ENCODE data around the gene KATNB1.

The KATNB1 gene

GRCh38 chr16:57761957-57762356, 26.4 kb downstream of the KATNB1 start:
- Histone ChIP-seq H3K27ac (ENCODE audit: low read depth, low read length, poor library complexity, severe bottlenecking) (no peak overlapping the region), H3K4me2 (ENCODE audit: low read length) (no peak overlapping the region), H2AFZ (ENCODE audit: low read length) (no peak overlapping the region), H3K4me3 (ENCODE audit: low read depth, low read length, poor library complexity, severe bottlenecking) (no peak overlapping the region), H3K4me1 (ENCODE audit: insufficient read depth, low read length, severe bottlenecking) (no peaks in the 10 kb centered on the region), H3F3A (ENCODE audit: insufficient read depth, low read length) (no peaks in the 10 kb centered on the region), H3K27me3 (ENCODE audit: insufficient read depth, low read length) (no peaks in the 10 kb centered on the region), H3K36me3 (ENCODE audit: insufficient read depth, low read length) (no peaks in the 10 kb centered on the region; the same call in 1 of the 2 replicates), H3K9me2 (ENCODE audit: low read depth, low read length) (no peaks in the 10 kb centered on the region), H3K9ac (ENCODE audit: low read length) (no peak overlapping the region), H3K9me3 (ENCODE audit: low read length) (no peaks in the 10 kb centered on the region), H4K20me1 (ENCODE audit: insufficient read depth, low read length) (no peaks in the 10 kb centered on the region), H3K79me2 (ENCODE audit: insufficient read depth, low read length) (no peaks in the 10 kb centered on the region)
- no peak for TF ChIP-seq CTCF (IDR thresholded peaks at IDR 0.05; ENCODE audit: low read length)
- no peak for TF ChIP-seq EZH2 (IDR thresholded peaks at IDR 0.05; ENCODE audit: borderline replicate concordance, low read length)

DNA sequence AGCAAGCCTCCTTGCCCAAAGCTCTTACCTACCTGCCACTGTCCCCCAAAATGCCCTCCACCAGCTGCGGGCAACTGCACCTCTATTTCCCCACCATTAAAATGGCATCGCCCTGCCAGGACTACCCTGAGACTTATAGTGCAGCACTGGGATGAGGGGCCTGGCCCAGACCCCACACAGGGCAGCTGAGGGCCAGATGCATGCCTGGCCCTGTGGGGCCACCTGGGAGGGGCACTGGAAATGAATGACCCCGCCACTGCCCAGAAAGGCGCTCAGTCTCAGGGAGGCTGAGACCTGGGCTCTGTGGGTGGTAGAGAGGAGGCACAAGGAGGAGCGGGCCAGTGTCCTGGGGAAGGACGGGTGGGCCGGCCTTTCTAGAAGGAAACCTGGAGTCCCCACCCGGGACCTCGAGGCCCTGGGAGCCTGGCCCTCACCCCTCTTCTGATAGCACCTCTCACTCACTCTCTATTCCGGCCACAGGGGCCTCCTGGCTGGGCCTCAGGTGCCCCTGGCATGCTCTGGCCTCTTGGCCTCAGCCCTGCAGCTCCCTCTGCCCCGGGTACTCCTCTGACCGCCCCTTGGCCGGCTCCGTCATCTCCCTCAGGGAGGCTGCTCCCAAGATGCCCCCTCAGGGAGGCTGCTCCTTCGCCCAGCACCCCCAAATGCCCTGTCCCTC, 26.9 kb downstream of the KATNB1 start:
- Histone ChIP-seq H3K4me2 (ENCODE audit: low read length) (no peak overlapping the region), H3K9ac (ENCODE audit: low read length) (no peak overlapping the region), H3F3A (ENCODE audit: insufficient read depth, low read length) (no peaks in the 10 kb centered on the region), H3K36me3 (ENCODE audit: insufficient read depth, low read length) (no peaks in the 10 kb centered on the region; the same call in 1 of the 2 replicates), H4K20me1 (ENCODE audit: insufficient read depth, low read length) (no peaks in the 10 kb centered on the region), H3K4me3 (ENCODE audit: low read depth, low read length, poor library complexity, severe bottlenecking) (no peak overlapping the region), H3K79me2 (ENCODE audit: insufficient read depth, low read length) (no peaks in the 10 kb centered on the region), H3K9me3 (ENCODE audit: low read length) (no peaks in the 10 kb centered on the region), H3K27ac (ENCODE audit: low read depth, low read length, poor library complexity, severe bottlenecking) (no peak overlapping the region), H3K27me3 (ENCODE audit: insufficient read depth, low read length) (no peaks in the 10 kb centered on the region), H3K4me1 (ENCODE audit: insufficient read depth, low read length, severe bottlenecking) (no peaks in the 10 kb centered on the region), H2AFZ (ENCODE audit: low read length) (no peak overlapping the region), H3K9me2 (ENCODE audit: low read depth, low read length) (no peaks in the 10 kb centered on the region)
- TF ChIP-seq CTCF (IDR thresholded peaks at IDR 0.05; ENCODE audit: low read length) (no peak), EZH2 (IDR thresholded peaks at IDR 0.05; ENCODE audit: borderline replicate concordance, low read length) (no peak)

DNA sequence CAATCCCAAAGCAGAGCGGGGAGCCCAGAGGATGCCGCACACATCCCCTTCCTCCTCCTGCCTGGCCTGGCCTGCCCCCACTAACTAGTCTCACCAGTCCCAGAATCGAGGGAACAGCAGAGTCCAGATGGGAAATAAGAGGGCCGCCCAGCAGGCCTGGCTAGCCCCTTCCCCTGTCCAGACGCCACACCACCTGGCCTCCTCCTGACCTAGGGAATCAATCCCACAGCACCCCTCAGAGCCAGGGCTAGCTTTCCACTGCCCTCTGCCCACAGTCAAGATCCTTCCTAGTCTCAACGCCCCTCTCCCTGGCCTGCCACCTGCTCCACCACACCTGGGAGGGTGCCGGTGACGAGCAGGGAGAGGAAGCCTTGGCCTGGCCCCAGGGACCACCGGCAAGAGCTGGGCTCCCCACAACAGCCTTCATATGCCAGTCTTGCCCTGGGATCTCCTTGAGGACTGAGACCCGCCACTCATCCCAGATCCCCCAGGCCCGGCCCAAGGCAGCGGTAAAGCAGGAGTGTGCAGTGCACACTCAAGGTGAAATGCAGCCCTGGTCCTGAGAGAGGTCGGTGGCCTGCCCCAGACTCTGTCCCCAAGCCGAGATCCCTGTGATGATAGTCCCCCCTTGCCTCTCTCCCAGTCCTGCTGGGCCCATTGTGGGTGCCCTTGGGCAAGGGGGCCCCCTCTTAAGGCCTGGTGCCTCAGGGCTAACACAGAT, 27.9 kb downstream of the KATNB1 start:
- H3K9me3 ChIP-seq (ENCODE audit: low read length) = no peaks in the 10 kb centered on the region
- H3K36me3 ChIP-seq (ENCODE audit: insufficient read depth, low read length) = no peaks in the 10 kb centered on the region; the same call in 1 of the 2 replicates
- H3K4me3 ChIP-seq (ENCODE audit: low read depth, low read length, poor library complexity, severe bottlenecking) = no peak overlapping the region
- H3K79me2 ChIP-seq (ENCODE audit: insufficient read depth, low read length) = no peaks in the 10 kb centered on the region
- no peaks in the 10 kb centered on the region for H4K20me1 ChIP-seq (ENCODE audit: insufficient read depth, low read length)
- no peaks in the 10 kb centered on the region for H3K27me3 ChIP-seq (ENCODE audit: insufficient read depth, low read length)
- H3K4me1 ChIP-seq (ENCODE audit: insufficient read depth, low read length, severe bottlenecking) = no peaks in the 10 kb centered on the region
- H3K4me2 ChIP-seq (ENCODE audit: low read length) = no peak overlapping the region
- no peaks in the 10 kb centered on the region for H3K9me2 ChIP-seq (ENCODE audit: low read depth, low read length)
- no peak overlapping the region for H3K9ac ChIP-seq (ENCODE audit: low read length)
- H3F3A ChIP-seq (ENCODE audit: insufficient read depth, low read length) = no peaks in the 10 kb centered on the region
- TF ChIP-seq CTCF (IDR thresholded peaks at IDR 0.05; ENCODE audit: low read length) (no peak), EZH2 (IDR thresholded peaks at IDR 0.05; ENCODE audit: borderline replicate concordance, low read length) (no peak)
- no peak overlapping the region for H3K27ac ChIP-seq (ENCODE audit: low read depth, low read length, poor library complexity, severe bottlenecking)
- no peak overlapping the region for H2AFZ ChIP-seq (ENCODE audit: low read length)
